ENCODE measurements around the gene KLHL22.

DNA sequence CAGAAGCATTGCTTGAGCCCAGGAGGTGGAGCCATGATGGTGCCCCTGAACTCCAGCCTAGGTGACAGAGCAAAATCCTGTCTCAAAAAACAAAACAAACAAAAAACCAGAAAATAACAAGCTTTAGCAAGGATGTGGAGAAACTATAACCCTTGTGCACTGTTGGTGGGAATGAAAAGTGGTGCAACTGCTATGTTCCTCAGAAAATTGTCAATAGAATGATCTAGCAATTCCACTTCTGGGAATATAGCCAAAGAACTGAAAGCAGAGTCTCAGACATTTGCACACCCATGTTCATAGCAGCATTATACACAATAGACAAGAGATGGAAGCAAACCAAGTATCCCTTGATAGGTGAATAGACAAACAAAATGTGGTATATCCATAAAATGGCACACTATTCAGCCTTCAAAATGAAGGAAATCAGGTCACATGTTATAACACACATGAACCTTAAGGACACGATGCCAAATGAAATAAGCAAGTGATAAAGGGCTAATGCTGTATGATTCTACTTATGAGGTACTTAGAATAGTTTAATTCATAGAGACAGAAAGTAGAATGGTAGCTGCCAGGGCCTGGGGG lies 15.9 kb downstream of the KLHL22 start:
- TF ChIP-seq, protein P1, sequence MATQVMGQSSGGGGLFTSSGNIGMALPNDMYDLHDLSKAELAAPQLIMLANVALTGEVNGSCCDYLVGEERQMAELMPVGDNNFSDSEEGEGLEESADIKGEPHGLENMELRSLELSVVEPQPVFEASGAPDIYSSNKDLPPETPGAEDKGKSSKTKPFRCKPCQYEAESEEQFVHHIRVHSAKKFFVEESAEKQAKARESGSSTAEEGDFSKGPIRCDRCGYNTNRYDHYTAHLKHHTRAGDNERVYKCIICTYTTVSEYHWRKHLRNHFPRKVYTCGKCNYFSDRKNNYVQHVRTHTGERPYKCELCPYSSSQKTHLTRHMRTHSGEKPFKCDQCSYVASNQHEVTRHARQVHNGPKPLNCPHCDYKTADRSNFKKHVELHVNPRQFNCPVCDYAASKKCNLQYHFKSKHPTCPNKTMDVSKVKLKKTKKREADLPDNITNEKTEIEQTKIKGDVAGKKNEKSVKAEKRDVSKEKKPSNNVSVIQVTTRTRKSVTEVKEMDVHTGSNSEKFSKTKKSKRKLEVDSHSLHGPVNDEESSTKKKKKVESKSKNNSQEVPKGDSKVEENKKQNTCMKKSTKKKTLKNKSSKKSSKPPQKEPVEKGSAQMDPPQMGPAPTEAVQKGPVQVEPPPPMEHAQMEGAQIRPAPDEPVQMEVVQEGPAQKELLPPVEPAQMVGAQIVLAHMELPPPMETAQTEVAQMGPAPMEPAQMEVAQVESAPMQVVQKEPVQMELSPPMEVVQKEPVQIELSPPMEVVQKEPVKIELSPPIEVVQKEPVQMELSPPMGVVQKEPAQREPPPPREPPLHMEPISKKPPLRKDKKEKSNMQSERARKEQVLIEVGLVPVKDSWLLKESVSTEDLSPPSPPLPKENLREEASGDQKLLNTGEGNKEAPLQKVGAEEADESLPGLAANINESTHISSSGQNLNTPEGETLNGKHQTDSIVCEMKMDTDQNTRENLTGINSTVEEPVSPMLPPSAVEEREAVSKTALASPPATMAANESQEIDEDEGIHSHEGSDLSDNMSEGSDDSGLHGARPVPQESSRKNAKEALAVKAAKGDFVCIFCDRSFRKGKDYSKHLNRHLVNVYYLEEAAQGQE (IDR thresholded peaks at IDR 0.05; ENCODE audit: low read depth), result no peak
- TF ChIP-seq, protein P2, sequence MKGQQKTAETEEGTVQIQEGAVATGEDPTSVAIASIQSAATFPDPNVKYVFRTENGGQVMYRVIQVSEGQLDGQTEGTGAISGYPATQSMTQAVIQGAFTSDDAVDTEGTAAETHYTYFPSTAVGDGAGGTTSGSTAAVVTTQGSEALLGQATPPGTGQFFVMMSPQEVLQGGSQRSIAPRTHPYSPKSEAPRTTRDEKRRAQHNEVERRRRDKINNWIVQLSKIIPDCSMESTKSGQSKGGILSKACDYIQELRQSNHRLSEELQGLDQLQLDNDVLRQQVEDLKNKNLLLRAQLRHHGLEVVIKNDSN (IDR thresholded peaks at IDR 0.05), result no peak
- TF ChIP-seq, protein P3, sequence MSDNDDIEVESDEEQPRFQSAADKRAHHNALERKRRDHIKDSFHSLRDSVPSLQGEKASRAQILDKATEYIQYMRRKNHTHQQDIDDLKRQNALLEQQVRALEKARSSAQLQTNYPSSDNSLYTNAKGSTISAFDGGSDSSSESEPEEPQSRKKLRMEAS (IDR thresholded peaks at IDR 0.05), result no peak
- TF ChIP-seq EP300 (IDR thresholded peaks at IDR 0.05; ENCODE audit: borderline replicate concordance) (no peak), NFIC (IDR thresholded peaks at IDR 0.05) (no peak), FOXM1 (IDR thresholded peaks at IDR 0.05; ENCODE audit: borderline replicate concordance, low read depth) (no peak), TAF1 (IDR thresholded peaks at IDR 0.05; ENCODE audit: low read depth) (no peak)
